Sigmoid colon (tissue), 7 donors: ENCODE measurements around the gene MACROD2. TPM values are rescaled to one million over a fixed set of nuclear protein-coding genes. Genes with fewer than 3 reads are reported as not detected.

Source experiments
- DNase-seq: peaks from one replicate; pipeline ENCODE4 v3.0.0-alpha.2; 2019
- H3K27ac ChIP-seq, 4 donors: fragments of 200-600 bp; sonication (generic); one replicate each; pipeline ENCODE4 v1.5.1; 2016 to 2019; ENCODE audit warnings: mild to moderate bottlenecking in 1 of 4
- H3K27me3 ChIP-seq, 3 donors: fragments of 200-600 bp; sonication (generic); one replicate each; pipeline ENCODE4 v1.5.1; 2019; ENCODE audit warnings: mild to moderate bottlenecking in 1 of 3
- H3K36me3 ChIP-seq, 4 donors: fragments of 200-600 bp; sonication (generic); one replicate each; pipeline ENCODE4 v1.5.1; 2016 to 2019
- H3K4me1 ChIP-seq, 4 donors: fragments of 200-600 bp; sonication (generic); one replicate each; pipeline ENCODE4 v1.5.1; 2017 to 2019
- H3K4me3 ChIP-seq, 4 donors: fragments of 200-600 bp; sonication (generic); one replicate each; pipeline ENCODE4 v1.5.1; 2017 to 2019; ENCODE audit warnings: mild to moderate bottlenecking in 2 of 4, moderate library complexity in 1 of 4
- H3K9me3 ChIP-seq, 4 donors: fragments of 200-600 bp in 3 of 4; sonication (generic) in 3 of 4; one replicate each; pipeline versions ENCODE4 v1.5.1 to v1.6.1; 2013 to 2019
- EP300 ChIP-seq, 4 donors: sonication (generic); formaldehyde crosslinking; IDR thresholded peaks; one replicate each; pipeline ENCODE4 v1.6.1; 2017; ENCODE audit warnings: antibody characterized with exemption in 4 of 4
- POLR2A ChIP-seq, 2 donors: fragments of 450-650 bp; IDR thresholded peaks; one replicate each; pipeline ENCODE4 v1.6.1; 2016; ENCODE audit warnings: antibody characterized with exemption in 2 of 2, mild to moderate bottlenecking in 2 of 2, moderate library complexity in 2 of 2
- POLR2AphosphoS5 ChIP-seq, 4 donors: sonication (generic); formaldehyde crosslinking; IDR thresholded peaks; one replicate each; pipeline ENCODE4 v1.6.1; 2017; ENCODE audit warnings: antibody characterized with exemption in 4 of 4
- WGBS, 2 donors: extraction: QIAGEN DNeasy Blood & Tissue Kit; methylation state at CpG; one replicate each; pipeline ENCODE4 v1.1.7; 2013; 5-methylcytosine and 5-hydroxymethylcytosine counted together
- intact Hi-C: fragments of 100-400 bp; cut with DNase I; formaldehyde crosslinking; loops from one replicate; pipeline ENCODE4 v1.15.1; 2023
- polyA plus RNA-seq, 3 donors: library from polyadenylated mRNA; stranded (reverse); fragments of 200-250 nt; gene quantifications; one replicate each; pipeline ENCODE4 v1.2.3, GENCODE V29; 2013
- total RNA-seq, 4 donors: library from RNA; depleted of rRNA; stranded (reverse); fragments of >200 nt; gene quantifications; one replicate each; pipeline ENCODE4 v1.1.0, GENCODE V29; 2016
- TF ChIP-seq, protein P1 (sequence below), 4 experiments: fragments of 450-650 bp in 3 of 4; fragments of 200-600 bp in 1 of 4; IDR thresholded peaks; one replicate each; pipeline ENCODE4 v1.5.1; 2016 to 2019; ENCODE audit warnings: antibody characterized with exemption in 4 of 4, mild to moderate bottlenecking in 3 of 4, moderate library complexity in 2 of 4
- donor health status: healthy with polysubstance abuse.
- donor health status: Bipolar disorder and iron deficiency.
- donor health status: healthy.

MACROD2 gene
- total and polyA plus RNA-seq, 7 donors = 1.2 to 22.4 (median 5.8) TPM

DNA sequence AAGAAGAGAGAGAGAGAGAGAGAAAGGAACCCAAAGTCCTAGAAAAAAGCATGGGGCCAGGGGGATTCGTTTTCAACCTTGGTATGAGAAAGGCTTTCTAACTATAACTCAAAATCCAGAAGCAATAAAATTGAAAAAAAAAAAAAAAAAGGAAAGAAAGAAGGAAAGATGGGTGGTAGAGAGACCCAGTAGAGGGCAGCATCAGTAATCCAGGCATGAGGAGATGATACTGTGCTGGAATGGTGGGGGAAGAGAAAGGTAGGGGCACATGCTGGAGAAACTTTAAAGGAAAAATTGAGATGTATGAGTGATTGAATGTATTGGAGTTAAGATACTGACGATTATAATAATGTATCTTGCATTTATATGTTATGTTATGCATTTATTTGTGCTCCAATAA lies 1382.8 kb downstream of the MACROD2 start:
- H3K27me3 ChIP-seq = no peaks in the 10 kb centered on the region
- H3K4me1 ChIP-seq = no peaks in the 10 kb centered on the region
- DNase-seq = no peak
- no peaks in the 10 kb centered on the region for H3K36me3 ChIP-seq
- H3K9me3 ChIP-seq = no peaks in the 10 kb centered on the region
- intact Hi-C loops = no loop called here
- TF ChIP-seq EP300 (IDR thresholded peaks at IDR 0.05) = no peak
- TF ChIP-seq, protein P1, sequence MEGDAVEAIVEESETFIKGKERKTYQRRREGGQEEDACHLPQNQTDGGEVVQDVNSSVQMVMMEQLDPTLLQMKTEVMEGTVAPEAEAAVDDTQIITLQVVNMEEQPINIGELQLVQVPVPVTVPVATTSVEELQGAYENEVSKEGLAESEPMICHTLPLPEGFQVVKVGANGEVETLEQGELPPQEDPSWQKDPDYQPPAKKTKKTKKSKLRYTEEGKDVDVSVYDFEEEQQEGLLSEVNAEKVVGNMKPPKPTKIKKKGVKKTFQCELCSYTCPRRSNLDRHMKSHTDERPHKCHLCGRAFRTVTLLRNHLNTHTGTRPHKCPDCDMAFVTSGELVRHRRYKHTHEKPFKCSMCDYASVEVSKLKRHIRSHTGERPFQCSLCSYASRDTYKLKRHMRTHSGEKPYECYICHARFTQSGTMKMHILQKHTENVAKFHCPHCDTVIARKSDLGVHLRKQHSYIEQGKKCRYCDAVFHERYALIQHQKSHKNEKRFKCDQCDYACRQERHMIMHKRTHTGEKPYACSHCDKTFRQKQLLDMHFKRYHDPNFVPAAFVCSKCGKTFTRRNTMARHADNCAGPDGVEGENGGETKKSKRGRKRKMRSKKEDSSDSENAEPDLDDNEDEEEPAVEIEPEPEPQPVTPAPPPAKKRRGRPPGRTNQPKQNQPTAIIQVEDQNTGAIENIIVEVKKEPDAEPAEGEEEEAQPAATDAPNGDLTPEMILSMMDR (IDR thresholded peaks at IDR 0.05) = no peak
- TF ChIP-seq POLR2A (IDR thresholded peaks at IDR 0.05) = no peak
- TF ChIP-seq POLR2AphosphoS5 (IDR thresholded peaks at IDR 0.05) = no peak
- WGBS, 2 donors = 40 to 47% methylated on average over 2 of the region's 2 CpGs
- no peak overlapping the region for H3K27ac ChIP-seq
- no peak overlapping the region for H3K4me3 ChIP-seq

DNA sequence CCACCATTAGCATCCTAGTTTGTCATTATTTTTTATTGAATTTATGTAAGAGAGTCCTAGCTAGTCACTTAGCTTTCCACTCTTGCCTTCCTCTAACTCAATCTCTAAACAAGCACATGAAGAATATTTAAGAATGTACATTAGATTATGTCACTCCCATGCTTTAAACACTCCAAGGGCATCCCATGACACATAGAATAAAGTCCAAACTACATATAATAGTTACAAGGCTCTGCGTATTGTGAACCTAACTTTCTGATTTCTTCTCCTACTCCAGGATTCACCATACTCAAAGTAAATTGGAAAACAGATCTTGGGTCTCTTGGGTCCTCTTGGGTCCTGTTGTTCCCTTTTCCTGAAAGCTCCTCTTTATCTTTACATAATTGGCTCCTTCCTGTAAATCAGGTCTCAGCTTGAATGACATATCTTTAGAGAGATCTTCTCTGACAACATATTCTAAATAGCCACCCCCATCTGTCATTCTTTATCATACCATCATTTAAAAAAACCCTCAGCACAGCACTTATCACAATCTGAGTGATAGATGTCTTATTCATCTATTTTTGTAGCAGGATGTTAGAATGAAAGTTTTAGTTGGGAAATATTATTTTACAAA lies 1384.5 kb downstream of the MACROD2 start:
- intact Hi-C loops = no loop called here
- H3K27ac ChIP-seq = no peak overlapping the region
- 91 to 94% methylated on average over 1 of the region's 1 CpG for WGBS, 2 donors
- TF ChIP-seq POLR2AphosphoS5 (IDR thresholded peaks at IDR 0.05) = no peak
- no peak for TF ChIP-seq POLR2A (IDR thresholded peaks at IDR 0.05)
- TF ChIP-seq EP300 (IDR thresholded peaks at IDR 0.05) = no peak
- TF ChIP-seq, protein P1 (IDR thresholded peaks at IDR 0.05) = no peak
- H3K4me3 ChIP-seq = no peak overlapping the region
- H3K27me3 ChIP-seq = no peaks in the 10 kb centered on the region
- H3K9me3 ChIP-seq = no peaks in the 10 kb centered on the region
- DNase-seq = no peak
- H3K36me3 ChIP-seq = no peaks in the 10 kb centered on the region
- no peaks in the 10 kb centered on the region for H3K4me1 ChIP-seq

DNA sequence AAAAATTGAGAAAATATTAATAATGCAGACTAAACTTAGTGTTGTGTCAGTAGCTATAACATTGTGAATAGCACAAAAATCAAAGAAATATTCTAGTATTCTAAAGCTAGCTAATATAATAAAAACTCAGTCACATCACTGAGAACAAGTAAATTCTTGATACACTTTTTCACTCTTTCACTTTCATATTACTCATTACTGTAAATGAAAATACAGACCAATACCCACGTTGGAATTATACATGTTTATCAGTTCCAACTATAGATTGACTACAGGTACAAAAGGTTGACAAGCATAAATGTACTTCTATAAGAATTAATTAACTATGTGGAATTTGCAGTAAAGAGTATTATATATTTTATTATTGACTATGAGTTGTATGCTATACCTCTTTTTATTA lies 1385.5 kb downstream of the MACROD2 start:
- Histone ChIP-seq H3K36me3 (no peaks in the 10 kb centered on the region), H3K27me3 (no peaks in the 10 kb centered on the region), H3K9me3 (no peaks in the 10 kb centered on the region), H3K4me1 (no peaks in the 10 kb centered on the region), H3K4me3 (no peak overlapping the region), H3K27ac (no peak overlapping the region)
- DNase-seq = no peak
- intact Hi-C loops = no loop called here
- WGBS, 2 donors = 53 to 66% methylated on average over 1 of the region's 1 CpG
- no peak for TF ChIP-seq POLR2AphosphoS5 (IDR thresholded peaks at IDR 0.05)
- TF ChIP-seq, protein P1 (IDR thresholded peaks at IDR 0.05) = no peak
- no peak for TF ChIP-seq EP300 (IDR thresholded peaks at IDR 0.05)
- TF ChIP-seq POLR2A (IDR thresholded peaks at IDR 0.05) = no peak

DNA sequence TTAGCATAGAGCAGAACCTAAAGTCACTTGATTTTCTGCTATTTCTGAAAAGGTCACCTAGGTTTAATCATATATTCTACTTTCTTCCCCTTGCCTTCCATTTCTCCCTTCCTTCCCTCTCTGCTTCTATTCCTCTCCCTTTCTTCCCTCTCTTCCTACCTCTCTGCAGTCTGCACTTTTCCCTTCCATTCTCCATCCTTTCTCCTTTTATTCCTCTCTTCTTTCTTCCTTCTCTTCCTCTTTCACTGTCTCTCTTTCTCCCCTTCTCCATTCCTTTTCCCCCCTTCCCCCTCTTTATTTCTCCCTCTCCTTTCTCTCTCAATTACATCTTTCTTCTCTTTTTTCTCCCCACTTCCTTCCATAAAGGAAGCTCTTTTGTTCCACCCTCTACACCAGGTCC lies 1391.9 kb downstream of the MACROD2 start:
- no peaks in the 10 kb centered on the region for H3K27me3 ChIP-seq
- no peak overlapping the region for H3K4me3 ChIP-seq
- H3K4me1 ChIP-seq = no peaks in the 10 kb centered on the region
- no peak for TF ChIP-seq EP300 (IDR thresholded peaks at IDR 0.05)
- no peak for TF ChIP-seq POLR2A (IDR thresholded peaks at IDR 0.05)
- intact Hi-C loops = no loop called here
- no peaks in the 10 kb centered on the region for H3K9me3 ChIP-seq
- no peaks in the 10 kb centered on the region for H3K36me3 ChIP-seq
- H3K27ac ChIP-seq = no peak overlapping the region
- DNase-seq = no peak

DNA sequence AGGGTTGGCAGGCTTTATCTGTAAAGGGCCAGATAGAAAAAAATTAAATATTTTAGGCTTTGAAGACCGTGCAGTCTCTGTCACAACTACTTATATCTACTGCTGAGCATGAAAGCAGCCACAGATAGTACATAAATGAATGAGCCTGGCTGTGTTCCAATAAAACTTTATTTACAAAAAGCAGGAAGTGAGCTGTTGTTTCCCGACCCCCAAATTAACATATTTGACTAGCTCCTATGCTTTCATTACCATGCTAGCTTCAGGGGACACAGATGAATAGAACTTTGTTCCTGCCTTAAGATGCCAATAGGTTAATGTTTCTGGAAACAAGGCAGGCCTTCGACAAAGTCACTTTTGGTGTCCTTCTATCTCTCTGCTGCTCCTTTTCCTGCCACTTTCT lies 1400.1 kb downstream of the MACROD2 start:
- Histone ChIP-seq H3K4me1 (no peaks in the 10 kb centered on the region), H3K4me3 (no peak overlapping the region), H3K27me3 (no peaks in the 10 kb centered on the region), H3K9me3 (no peaks in the 10 kb centered on the region), H3K27ac (no peak overlapping the region), H3K36me3 (no peaks in the 10 kb centered on the region)
- TF ChIP-seq, protein P1 (IDR thresholded peaks at IDR 0.05) = no peak
- TF ChIP-seq POLR2A (IDR thresholded peaks at IDR 0.05) (no peak), EP300 (IDR thresholded peaks at IDR 0.05) (no peak), POLR2AphosphoS5 (IDR thresholded peaks at IDR 0.05) (no peak)
- no peak for DNase-seq
- intact Hi-C loops = no loop called here
- WGBS, 2 donors = 56 to 72% methylated on average over 3 of the region's 3 CpGs
